ENCODE measurements around the gene TESK1.
A peak's percentile ranks its signal among the peaks of the same experiment; 100 is the strongest.
"Not testable (repeated sequence)": the region's sequence is repeated elsewhere in the genome, so short reads cannot be mapped to it uniquely, and the experiment has no call there.

The TESK1 gene

DNA sequence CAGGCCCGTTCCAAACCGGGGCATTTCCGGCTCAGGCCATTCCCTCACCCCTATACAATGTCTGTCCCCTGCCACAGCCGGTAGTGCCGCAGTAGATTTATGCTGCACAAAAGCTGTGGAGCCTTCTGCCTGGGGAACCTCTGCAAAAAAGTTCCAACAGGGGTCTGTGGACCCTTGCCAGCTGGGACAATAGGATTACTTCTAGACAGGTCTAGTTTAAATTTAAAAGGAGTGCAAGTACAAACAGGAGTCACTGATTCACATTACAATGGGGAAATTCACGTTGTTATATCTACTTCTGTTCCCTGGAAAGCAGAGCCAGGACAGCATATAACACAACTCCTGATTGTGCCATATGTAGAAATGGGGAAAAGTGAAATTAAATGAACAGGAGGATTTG, 21.5 kb upstream of the TESK1 start:
- not testable (repeated sequence) for DNase-seq

DNA sequence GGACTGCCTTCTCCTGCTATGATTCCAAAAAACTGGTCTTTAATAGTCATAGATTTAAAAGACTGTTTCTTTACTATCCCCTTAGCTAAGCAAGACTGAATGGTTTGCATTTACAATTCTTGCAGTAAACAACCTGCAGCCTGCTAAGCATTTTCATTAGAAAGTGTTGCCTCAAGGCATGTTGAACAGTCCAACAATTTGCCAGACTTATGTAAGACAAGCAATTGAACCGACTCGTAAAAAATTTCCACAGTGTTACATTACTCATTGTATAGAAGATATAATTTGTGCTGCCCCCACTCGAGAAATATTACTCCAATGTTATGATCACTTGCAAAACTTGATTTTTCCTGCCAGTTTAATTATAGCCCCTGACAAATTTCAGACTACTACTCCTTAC, 20.4 kb upstream of the TESK1 start:
- not testable (repeated sequence) for DNase-seq

GRCh38 chr9:35588506-35588905, 16.6 kb upstream of the TESK1 start:
- not testable (repeated sequence) for DNase-seq

DNA sequence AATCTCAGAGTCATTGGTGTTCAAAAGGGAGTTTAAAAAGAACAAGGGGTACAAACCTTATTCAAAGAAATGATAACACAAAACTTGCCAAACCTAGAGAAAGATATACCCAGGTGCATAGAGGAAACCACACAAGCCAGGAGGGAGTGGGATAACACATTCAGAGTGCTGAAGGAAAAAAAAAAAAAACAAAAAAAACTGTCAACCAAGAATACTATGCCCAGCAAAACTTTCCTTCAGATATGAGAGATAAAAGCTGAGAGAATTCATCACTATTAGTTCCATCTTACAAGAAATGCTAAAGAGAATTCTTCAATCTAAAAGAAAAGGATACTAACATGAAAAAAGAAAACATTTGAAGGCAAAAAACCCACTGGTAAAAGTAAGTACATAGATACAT, 11.5 kb upstream of the TESK1 start:
- no peak for DNase-seq

- DNase-seq = no peak
Observed at GRCh38 chr9:35594471-35594870, 10.6 kb upstream of the TESK1 start.

- not testable (repeated sequence) for DNase-seq
Observed at GRCh38 chr9:35596907-35597306, 8.2 kb upstream of the TESK1 start.

DNA sequence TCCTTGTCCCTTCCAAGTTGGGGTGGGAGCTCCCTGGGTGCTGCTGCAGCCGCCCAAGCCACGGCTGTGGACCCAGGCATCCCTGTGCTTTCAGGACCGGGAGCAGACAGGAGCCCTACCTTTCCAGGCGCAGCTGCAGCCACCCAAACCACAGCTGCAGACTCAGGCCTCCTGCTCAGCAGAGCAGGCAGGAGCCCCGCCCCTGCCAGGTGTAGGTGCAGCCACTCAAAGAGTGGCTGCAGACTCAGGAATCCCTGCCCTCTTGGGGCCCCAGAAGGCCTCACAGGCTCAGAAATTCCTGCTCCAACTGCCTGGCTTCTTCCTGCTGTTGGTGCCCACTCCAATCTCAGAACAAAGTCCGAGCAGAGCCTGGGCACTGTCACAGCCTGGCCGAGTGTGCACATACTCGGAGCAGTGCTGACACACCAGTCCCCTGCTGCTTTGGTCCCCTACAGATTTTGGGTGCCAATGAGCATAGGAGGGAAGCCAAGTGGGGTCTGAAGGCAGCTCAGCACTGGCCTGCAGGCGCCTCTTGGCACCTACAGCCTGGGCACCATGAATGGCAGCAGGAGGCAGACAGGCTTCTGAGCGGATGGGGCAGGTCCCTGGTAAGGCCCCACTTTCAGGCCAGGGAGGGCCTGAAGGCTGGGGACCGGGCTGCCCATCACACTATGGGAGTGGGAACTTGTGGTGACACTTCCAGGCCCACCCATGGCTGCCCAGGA, 6.0 kb upstream of the TESK1 start:
- DNase-seq = no peak

DNA sequence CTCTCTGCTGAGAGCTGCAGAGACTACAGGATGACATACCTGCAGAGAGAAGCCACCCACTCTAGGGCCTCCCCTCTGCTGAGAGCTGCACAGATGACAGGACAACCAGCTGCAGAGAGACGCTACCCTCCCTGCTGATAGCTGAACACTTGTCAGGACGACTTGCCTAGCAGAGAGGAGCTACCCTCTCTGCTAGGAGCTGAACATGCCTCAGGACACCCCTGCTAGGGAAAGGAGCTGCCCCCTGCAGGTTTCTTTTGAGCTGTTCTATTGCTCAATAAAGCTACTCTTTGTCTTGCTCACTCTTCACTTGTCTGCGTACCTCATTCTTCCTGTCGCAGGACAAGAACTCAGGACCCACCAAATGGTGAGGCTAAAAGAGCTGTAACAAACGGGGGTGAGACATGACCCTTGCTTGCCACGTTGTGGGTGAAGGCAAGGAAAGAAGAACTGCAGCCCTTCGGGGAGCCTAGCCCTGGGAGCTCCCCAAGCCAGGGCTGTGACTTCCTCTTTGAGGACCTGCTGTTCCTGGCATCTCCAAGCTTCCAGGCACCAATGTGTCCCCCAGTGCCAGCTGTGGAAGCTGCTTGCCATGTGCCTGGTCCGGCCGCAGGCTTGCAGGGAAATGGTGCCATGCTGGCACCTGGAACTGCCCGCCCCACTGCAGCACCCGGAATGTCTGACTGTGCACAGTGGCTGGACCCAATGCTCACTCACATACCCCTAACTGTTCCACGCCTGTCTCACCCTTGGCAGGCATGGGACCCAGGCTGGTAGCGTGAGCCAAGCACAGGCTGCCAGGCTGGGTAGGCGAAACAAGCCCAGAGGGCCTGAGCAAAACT, 5.1 kb upstream of the TESK1 start:
- no peak for DNase-seq

GRCh38 chr9:35603506-35603985, 1.5 kb upstream of the TESK1 start:
- DNase-seq = peak; percentile 78

- DNase-seq = peak; percentile 100
Observed at GRCh38 chr9:35603986-35604577, 980 bp upstream of the TESK1 start.

GRCh38 chr9:35605351-35606137, 482 bp downstream of the TESK1 start:
- no peak for DNase-seq

- DNase-seq = no peak
Observed at GRCh38 chr9:35606138-35606504, 1.1 kb downstream of the TESK1 start.

- DNase-seq = no peak
Observed at GRCh38 chr9:35606726-35607125, 1.7 kb downstream of the TESK1 start.

- DNase-seq = no peak
Observed at GRCh38 chr9:35608221-35608620, 3.2 kb downstream of the TESK1 start.

GRCh38 chr9:35609001-35609819, 4.1 kb downstream of the TESK1 start:
- DNase-seq = no peak

DNA sequence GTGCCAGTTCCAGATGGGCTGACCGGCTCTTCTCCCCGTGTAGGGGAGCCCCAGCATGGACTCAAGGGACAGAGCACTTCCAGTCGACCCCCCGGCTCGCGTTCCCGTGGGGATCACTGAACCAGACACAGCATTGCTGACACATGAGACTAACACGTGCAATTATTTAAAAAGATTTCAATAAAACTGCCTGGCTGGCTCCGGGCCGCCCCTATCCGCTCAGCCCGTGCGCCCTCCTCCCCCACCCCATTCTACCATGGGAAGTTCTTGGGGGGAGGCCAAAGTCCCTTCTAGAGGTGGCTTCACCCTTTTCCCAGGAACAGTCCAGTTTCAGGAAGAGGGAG, 4.7 kb downstream of the TESK1 start:
- DNase-seq = no peak

DNA sequence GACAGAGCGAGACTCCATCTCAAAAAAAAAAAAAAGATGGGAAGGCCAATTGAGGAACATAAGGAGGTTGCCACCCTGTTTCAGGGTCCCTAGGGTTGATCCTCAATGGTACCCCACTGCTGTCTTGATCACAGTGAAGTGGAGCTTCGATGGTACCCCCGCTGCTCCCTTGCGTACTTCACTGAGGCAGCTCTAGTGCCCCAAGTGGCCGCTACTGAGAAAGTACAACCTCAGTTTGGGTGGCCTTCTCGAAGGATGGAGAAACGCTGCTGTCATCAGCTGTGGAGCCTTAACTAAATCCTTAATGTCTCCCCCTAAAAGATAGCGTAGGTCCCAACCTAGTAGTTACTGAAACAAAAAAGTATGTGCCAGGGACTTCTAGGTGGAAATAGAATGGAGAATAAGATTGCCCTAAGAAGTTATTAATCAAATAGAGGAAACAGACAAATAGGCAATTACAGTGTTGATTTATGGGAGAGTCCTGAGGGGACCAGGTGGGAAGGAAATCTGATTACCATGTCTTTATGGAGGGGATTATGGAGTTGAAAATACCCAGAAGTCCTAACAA, 6.3 kb downstream of the TESK1 start:
- peak; percentile 41 for DNase-seq

GRCh38 chr9:35612066-35612465, 7.0 kb downstream of the TESK1 start:
- DNase-seq = not testable (repeated sequence)

DNA sequence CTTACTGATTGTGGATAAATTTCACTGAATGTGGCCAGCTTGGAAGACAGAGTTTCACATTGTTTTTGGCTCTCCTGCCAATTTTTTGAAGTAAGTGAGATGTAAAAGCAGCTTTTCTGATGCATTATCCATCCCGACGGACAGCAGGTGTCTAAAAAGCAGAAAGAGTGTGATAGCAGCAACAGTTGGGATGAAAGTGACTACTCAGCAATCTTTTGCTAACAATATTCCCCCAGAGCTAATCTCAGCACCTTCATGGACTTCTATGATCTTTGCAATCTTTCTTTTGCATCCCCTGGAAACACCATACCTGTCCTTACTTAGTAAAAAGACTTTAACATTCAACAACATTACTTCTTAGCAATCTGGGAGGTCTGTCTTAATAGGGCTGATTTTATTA, 7.8 kb downstream of the TESK1 start:
- DNase-seq = no peak

- DNase-seq = no peak
Observed at GRCh38 chr9:35615981-35616680, 11.1 kb downstream of the TESK1 start.
